GM23338 (cell line): Measurements from ENCODE around the gene SLC4A3.

ENCODE experiments used
- CREB1 ChIP-seq: fragments of 250-450 bp; sonication (Bioruptor Pico); IDR thresholded peaks from 2 replicates; pipeline ENCODE4 v1.5.0; 2020; ENCODE audit warnings: low read depth, mild to moderate bottlenecking, moderate library complexity
- ETS1 ChIP-seq: IDR thresholded peaks from 2 replicates; pipeline ENCODE4 v1.6.1; 2016; ENCODE audit warnings: antibody characterized with exemption
- EZH2 ChIP-seq: fragments of 200-600 bp; sonication (generic); IDR thresholded peaks from one replicate; pipeline ENCODE4 v1.8.0; 2017; ENCODE audit warnings: antibody characterized with exemption, mild to moderate bottlenecking, low read depth; ENCODE audit not compliant: unreplicated experiment
- EZH2phosphoT487 ChIP-seq: fragments of 200-600 bp; sonication (generic); IDR thresholded peaks from one replicate; pipeline ENCODE4 v1.8.1; 2018; ENCODE audit warnings: antibody characterized with exemption; ENCODE audit not compliant: unreplicated experiment
- JUNB ChIP-seq: IDR thresholded peaks from one replicate; pipeline ENCODE4 v1.6.1; 2016; ENCODE audit warnings: antibody characterized with exemption; ENCODE audit not compliant: unreplicated experiment
- NANOG ChIP-seq: IDR thresholded peaks from 2 replicates; pipeline ENCODE4 v1.6.1; 2016; ENCODE audit warnings: antibody characterized with exemption, borderline replicate concordance
- POLR2AphosphoS5 ChIP-seq: IDR thresholded peaks from 2 replicates; pipeline ENCODE4 v1.6.1; 2016; ENCODE audit warnings: antibody characterized with exemption, low read depth
- REST ChIP-seq: IDR thresholded peaks from one replicate; pipeline ENCODE4 v1.6.1; 2018; ENCODE audit warnings: antibody characterized with exemption; ENCODE audit not compliant: unreplicated experiment
- STAT1 ChIP-seq: IDR thresholded peaks from one replicate; pipeline ENCODE4 v1.6.1; 2016; ENCODE audit warnings: antibody characterized with exemption; ENCODE audit not compliant: unreplicated experiment
- ZNF114 ChIP-seq: fragments of 250-450 bp; sonication (Bioruptor Pico); IDR thresholded peaks from 2 replicates; pipeline ENCODE4 v1.5.0; 2020; ENCODE audit warnings: mild to moderate bottlenecking, moderate library complexity
- ZNF331 ChIP-seq: fragments of 250-450 bp; sonication (Bioruptor Pico); IDR thresholded peaks from 2 replicates; pipeline ENCODE4 v1.5.0; 2020; ENCODE audit warnings: low read depth, mild to moderate bottlenecking, moderate library complexity
- TF ChIP-seq, protein P1 (sequence below), 2 experiments: fragments of 200-600 bp in 1 of 2; sonication (generic) in 1 of 2; conservative IDR thresholded peaks; 2 replicates each; pipeline versions ENCODE4 v1.5.1 to v1.6.1; 2016 to 2017; ENCODE audit warnings: antibody characterized with exemption in 2 of 2, low read depth in 2 of 2, mild to moderate bottlenecking in 2 of 2, moderate library complexity in 1 of 2
- TF ChIP-seq, protein P2 (sequence below): fragments of 250-450 bp; sonication (Bioruptor Pico); IDR thresholded peaks from 2 replicates; pipeline ENCODE4 v1.5.0; 2020; ENCODE audit warnings: mild to moderate bottlenecking, moderate library complexity

DNA sequence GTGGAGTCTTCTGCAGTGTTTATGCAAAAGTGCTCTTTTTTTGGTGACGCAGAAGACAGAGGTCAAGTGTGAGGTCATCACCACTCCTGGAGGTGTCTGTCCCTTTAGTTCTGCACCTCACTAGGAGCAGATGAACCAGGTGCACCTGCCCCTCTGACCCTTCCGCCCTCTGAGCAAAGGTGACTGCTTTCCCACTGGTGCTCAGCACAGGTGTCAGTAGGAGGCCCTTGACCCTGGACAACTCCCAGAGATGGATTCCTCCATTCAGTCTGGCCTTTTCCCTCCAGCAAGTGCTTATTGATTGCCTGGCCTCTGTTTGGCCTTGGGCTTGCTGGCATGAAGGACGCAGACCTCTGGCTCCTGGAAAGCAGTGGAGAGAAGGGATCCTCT is 8.7 kb upstream of the SLC4A3 start:
- TF ChIP-seq JUNB (no peak), EZH2phosphoT487 (no peak), ETS1 (no peak), STAT1 (no peak), REST (no peak), EZH2 (no peak), POLR2AphosphoS5 (no peak), CREB1 (no peak), ZNF114 (CRISPR knock-in tag) (no peak), ZNF331 (CRISPR knock-in tag) (no peak), NANOG (no peak)
- TF ChIP-seq, protein P1, sequence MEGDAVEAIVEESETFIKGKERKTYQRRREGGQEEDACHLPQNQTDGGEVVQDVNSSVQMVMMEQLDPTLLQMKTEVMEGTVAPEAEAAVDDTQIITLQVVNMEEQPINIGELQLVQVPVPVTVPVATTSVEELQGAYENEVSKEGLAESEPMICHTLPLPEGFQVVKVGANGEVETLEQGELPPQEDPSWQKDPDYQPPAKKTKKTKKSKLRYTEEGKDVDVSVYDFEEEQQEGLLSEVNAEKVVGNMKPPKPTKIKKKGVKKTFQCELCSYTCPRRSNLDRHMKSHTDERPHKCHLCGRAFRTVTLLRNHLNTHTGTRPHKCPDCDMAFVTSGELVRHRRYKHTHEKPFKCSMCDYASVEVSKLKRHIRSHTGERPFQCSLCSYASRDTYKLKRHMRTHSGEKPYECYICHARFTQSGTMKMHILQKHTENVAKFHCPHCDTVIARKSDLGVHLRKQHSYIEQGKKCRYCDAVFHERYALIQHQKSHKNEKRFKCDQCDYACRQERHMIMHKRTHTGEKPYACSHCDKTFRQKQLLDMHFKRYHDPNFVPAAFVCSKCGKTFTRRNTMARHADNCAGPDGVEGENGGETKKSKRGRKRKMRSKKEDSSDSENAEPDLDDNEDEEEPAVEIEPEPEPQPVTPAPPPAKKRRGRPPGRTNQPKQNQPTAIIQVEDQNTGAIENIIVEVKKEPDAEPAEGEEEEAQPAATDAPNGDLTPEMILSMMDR (conservative IDR thresholded peaks at IDR 0.05; ENCODE audit: low read depth in 2 of 2): no peak
- TF ChIP-seq, protein P2, sequence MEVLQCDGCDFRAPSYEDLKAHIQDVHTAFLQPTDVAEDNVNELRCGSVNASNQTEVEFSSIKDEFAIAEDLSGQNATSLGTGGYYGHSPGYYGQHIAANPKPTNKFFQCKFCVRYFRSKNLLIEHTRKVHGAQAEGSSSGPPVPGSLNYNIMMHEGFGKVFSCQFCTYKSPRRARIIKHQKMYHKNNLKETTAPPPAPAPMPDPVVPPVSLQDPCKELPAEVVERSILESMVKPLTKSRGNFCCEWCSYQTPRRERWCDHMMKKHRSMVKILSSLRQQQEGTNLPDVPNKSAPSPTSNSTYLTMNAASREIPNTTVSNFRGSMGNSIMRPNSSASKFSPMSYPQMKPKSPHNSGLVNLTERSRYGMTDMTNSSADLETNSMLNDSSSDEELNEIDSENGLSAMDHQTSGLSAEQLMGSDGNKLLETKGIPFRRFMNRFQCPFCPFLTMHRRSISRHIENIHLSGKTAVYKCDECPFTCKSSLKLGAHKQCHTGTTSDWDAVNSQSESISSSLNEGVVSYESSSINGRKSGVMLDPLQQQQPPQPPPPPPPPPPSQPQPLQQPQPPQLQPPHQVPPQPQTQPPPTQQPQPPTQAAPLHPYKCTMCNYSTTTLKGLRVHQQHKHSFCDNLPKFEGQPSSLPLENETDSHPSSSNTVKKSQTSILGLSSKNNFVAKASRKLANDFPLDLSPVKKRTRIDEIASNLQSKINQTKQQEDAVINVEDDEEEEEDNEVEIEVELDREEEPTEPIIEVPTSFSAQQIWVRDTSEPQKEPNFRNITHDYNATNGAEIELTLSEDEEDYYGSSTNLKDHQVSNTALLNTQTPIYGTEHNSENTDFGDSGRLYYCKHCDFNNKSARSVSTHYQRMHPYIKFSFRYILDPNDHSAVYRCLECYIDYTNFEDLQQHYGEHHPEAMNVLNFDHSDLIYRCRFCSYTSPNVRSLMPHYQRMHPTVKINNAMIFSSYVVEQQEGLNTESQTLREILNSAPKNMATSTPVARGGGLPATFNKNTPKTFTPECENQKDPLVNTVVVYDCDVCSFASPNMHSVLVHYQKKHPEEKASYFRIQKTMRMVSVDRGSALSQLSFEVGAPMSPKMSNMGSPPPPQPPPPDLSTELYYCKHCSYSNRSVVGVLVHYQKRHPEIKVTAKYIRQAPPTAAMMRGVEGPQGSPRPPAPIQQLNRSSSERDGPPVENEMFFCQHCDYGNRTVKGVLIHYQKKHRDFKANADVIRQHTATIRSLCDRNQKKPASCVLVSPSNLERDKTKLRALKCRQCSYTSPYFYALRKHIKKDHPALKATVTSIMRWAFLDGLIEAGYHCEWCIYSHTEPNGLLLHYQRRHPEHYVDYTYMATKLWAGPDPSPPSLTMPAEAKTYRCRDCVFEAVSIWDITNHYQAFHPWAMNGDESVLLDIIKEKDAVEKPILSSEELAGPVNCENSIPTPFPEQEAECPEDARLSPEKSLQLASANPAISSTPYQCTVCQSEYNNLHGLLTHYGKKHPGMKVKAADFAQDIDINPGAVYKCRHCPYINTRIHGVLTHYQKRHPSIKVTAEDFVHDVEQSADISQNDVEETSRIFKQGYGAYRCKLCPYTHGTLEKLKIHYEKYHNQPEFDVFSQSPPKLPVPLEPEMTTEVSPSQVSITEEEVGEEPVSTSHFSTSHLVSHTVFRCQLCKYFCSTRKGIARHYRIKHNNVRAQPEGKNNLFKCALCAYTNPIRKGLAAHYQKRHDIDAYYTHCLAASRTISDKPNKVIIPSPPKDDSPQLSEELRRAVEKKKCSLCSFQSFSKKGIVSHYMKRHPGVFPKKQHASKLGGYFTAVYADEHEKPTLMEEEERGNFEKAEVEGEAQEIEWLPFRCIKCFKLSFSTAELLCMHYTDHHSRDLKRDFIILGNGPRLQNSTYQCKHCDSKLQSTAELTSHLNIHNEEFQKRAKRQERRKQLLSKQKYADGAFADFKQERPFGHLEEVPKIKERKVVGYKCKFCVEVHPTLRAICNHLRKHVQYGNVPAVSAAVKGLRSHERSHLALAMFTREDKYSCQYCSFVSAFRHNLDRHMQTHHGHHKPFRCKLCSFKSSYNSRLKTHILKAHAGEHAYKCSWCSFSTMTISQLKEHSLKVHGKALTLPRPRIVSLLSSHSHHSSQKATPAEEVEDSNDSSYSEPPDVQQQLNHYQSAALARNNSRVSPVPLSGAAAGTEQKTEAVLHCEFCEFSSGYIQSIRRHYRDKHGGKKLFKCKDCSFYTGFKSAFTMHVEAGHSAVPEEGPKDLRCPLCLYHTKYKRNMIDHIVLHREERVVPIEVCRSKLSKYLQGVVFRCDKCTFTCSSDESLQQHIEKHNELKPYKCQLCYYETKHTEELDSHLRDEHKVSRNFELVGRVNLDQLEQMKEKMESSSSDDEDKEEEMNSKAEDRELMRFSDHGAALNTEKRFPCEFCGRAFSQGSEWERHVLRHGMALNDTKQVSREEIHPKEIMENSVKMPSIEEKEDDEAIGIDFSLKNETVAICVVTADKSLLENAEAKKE (CRISPR knock-in tag): no peak
